Stimulated activated CD4-positive, alpha-beta T cell treated with anti-CD3 and anti-CD28 coated beads, Interleukin-12 subunit alpha, Interleukin-12 subunit beta, amount 100 ng/mL, for 24 hours (primary cell): ENCODE measurements around the gene MCAM.

ENCODE experiments used
- DNase-seq, 2 experiments: peaks; one replicate each; pipeline ENCODE4 v3.0.0-alpha.2; 2020; ENCODE audit warnings: low read depth in 2 of 2

Gene MCAM

GRCh38 chr11:119329320-119329719 is 12.4 kb upstream of the MCAM start:
- DNase-seq: no peak

GRCh38 chr11:119324189-119324588 is 7.3 kb upstream of the MCAM start:
- DNase-seq: no peak

GRCh38 chr11:119323532-119324033 is 6.7 kb upstream of the MCAM start:
- DNase-seq: peak; percentile 49 to 85

- DNase-seq: no peak
Observed at GRCh38 chr11:119322921-119323531, 6.1 kb upstream of the MCAM start.

GRCh38 chr11:119322360-119322739 is 5.4 kb upstream of the MCAM start:
- DNase-seq: no peak

GRCh38 chr11:119320776-119321524 is 4.0 kb upstream of the MCAM start:
- peak in 1 of 2 experiments; percentile 38 for DNase-seq

GRCh38 chr11:119320240-119320775 is 3.4 kb upstream of the MCAM start:
- no peak for DNase-seq

- DNase-seq: no peak
Observed at GRCh38 chr11:119319700-119320239, 2.8 kb upstream of the MCAM start.

GRCh38 chr11:119319136-119319699 is 2.3 kb upstream of the MCAM start:
- no peak for DNase-seq

- DNase-seq: no peak
Observed at GRCh38 chr11:119318240-119319135, 1.6 kb upstream of the MCAM start.

- no peak for DNase-seq
Observed at GRCh38 chr11:119317592-119318239, 786 bp upstream of the MCAM start.

- no peak for DNase-seq
Observed at GRCh38 chr11:119316016-119316728, 758 bp downstream of the MCAM start.

- no peak for DNase-seq
Observed at GRCh38 chr11:119315131-119316015, 1.6 kb downstream of the MCAM start.

- DNase-seq: no peak
Observed at GRCh38 chr11:119314726-119315125, 2.2 kb downstream of the MCAM start.

GRCh38 chr11:119310682-119311052 is 6.3 kb downstream of the MCAM start:
- DNase-seq: no peak

GRCh38 chr11:119309953-119310681 is 6.8 kb downstream of the MCAM start:
- DNase-seq: no peak

GRCh38 chr11:119309411-119309810 is 7.5 kb downstream of the MCAM start:
- DNase-seq: no peak

- DNase-seq: no peak
Observed at GRCh38 chr11:119307974-119308373, 9.0 kb downstream of the MCAM start.

- no peak for DNase-seq
Observed at GRCh38 chr11:119307219-119307618, 9.7 kb downstream of the MCAM start.
